B cell (primary cell): ENCODE measurements around the gene CCDC178. TPM values are rescaled to one million over a fixed set of nuclear protein-coding genes. Genes with fewer than 3 reads are reported as not detected.

Experiments
- ATAC-seq: fragments of 200-7000 bp; cut with Tn5 transposase; one replicate; pipeline ENCODE4 v1.10.0; 2021; ENCODE audit warnings: low read depth, mild to moderate bottlenecking, moderate number of reproducible peaks, moderate library complexity
- CTCF ChIA-PET: fragments of 350-600 bp; sonication (Branson Sonifier 250); formaldehyde crosslinking; loops from one replicate; lab custom pipeline; 2021; ENCODE audit warnings: antibody characterized with exemption, inconsistent platforms; lab: Charles Lee
- POLR2A ChIA-PET: fragments of 350-600 bp; sonication (Branson Sonifier 250); formaldehyde crosslinking; loops from one replicate; lab custom pipeline; 2021; ENCODE audit warnings: antibody characterized with exemption; lab: Charles Lee
- DNase-seq: peaks from one replicate; pipeline ENCODE4 v3.0.0; 2013
- H2AFZ ChIP-seq: 2 replicates; pipeline ENCODE4 v1.6.1; 2012; ENCODE audit warnings: mild to moderate bottlenecking, low read depth, low read length; ENCODE audit not compliant: insufficient read depth, poor library complexity, severe bottlenecking
- H3K27ac ChIP-seq, 2 donors: 1 replicate in 1 of 2; 2 replicates in 1 of 2; pipeline ENCODE4 v1.5.1; 2012 to 2013; ENCODE audit warnings: low read length in 2 of 2, mild to moderate bottlenecking in 2 of 2, moderate library complexity in 1 of 2
- H3K27me3 ChIP-seq, 4 experiments: fragments of 200-600 bp in 1 of 4; sonication (generic) in 1 of 4; replicated peaks in 1 of 4; 1 replicate in 2 of 4; 2 replicates in 2 of 4; pipeline versions ENCODE4 v1.6.1 to v1.7.0; 2013 to 2016; ENCODE audit warnings: low read length in 3 of 4, mild to moderate bottlenecking in 2 of 4, mixed read lengths in 1 of 4, moderate library complexity in 1 of 4; ENCODE audit not compliant: insufficient read depth in 4 of 4, control insufficient read depth in 3 of 4; ENCODE audit errors: control extremely low read depth in 1 of 4
- H3K36me3 ChIP-seq, 2 experiments: replicated peaks in 1 of 2; 1 replicate in 1 of 2; 2 replicates in 1 of 2; pipeline versions ENCODE4 v1.6.1 to v1.7.1; 2013; ENCODE audit warnings: low read length in 1 of 2; ENCODE audit not compliant: insufficient read depth in 2 of 2, control insufficient read depth in 1 of 2; ENCODE audit errors: control extremely low read depth in 1 of 2, extremely low read depth in 1 of 2
- H3K4me1 ChIP-seq, 2 donors: fragments of 200-600 bp in 1 of 2; sonication (generic) in 1 of 2; 1 replicate in 1 of 2; 2 replicates in 1 of 2; pipeline versions ENCODE4 v1.5.1 to v1.6.1; 2013 to 2017; ENCODE audit warnings: low read length in 2 of 2; ENCODE audit not compliant: control insufficient read depth in 2 of 2, insufficient read depth in 2 of 2
- H3K4me2 ChIP-seq: replicated peaks from 2 replicates; pipeline ENCODE3; 2012; ENCODE audit warnings: mild to moderate bottlenecking, low read depth, low read length; ENCODE audit not compliant: poor library complexity, severe bottlenecking
- H3K4me3 ChIP-seq, 5 experiments: fragments of 200-600 bp in 1 of 5; sonication (generic) in 1 of 5; 1 replicate in 3 of 5; 2 replicates in 2 of 5; pipeline versions ENCODE4 v1.5.1 to v1.7.0; 2011 to 2016; ENCODE audit warnings: low read length in 4 of 5, mild to moderate bottlenecking in 4 of 5, low read depth in 2 of 5, control low read depth in 1 of 5, moderate library complexity in 1 of 5; ENCODE audit not compliant: insufficient read depth in 1 of 5; ENCODE audit errors: control extremely low read depth in 1 of 5, extremely low read depth in 1 of 5
- H3K79me2 ChIP-seq: fragments of 200-600 bp; sonication (generic); one replicate; pipeline ENCODE4 v1.6.0; 2016; ENCODE audit warnings: low read length; ENCODE audit not compliant: control insufficient read depth, insufficient read depth
- H3K9ac ChIP-seq: fragments of 200-600 bp; sonication (generic); 2 replicates; pipeline ENCODE4 v1.6.1; 2017; ENCODE audit warnings: mild to moderate bottlenecking, low read length, moderate library complexity
- H3K9me3 ChIP-seq, 3 donors: one replicate each; pipeline versions ENCODE4 v1.6.1 to v1.7.1; 2013; ENCODE audit warnings: low read length in 2 of 3; ENCODE audit not compliant: control insufficient read depth in 2 of 3, insufficient read depth in 1 of 3; ENCODE audit errors: control extremely low read depth in 1 of 3
- H4K20me1 ChIP-seq: 2 replicates; pipeline ENCODE4 v1.6.0; 2012; ENCODE audit warnings: mild to moderate bottlenecking, low read length; ENCODE audit not compliant: insufficient read depth, control insufficient read depth, poor library complexity, severe bottlenecking
- H3K27ac Mint-ChIP-seq: one replicate; pipeline ENCODE4 v1.8.0; 2021; ENCODE audit warnings: mixed read lengths
- H3K27me3 Mint-ChIP-seq: one replicate; pipeline ENCODE4 v1.8.0; 2021; ENCODE audit warnings: mixed read lengths
- H3K4me1 Mint-ChIP-seq: one replicate; pipeline ENCODE4 v1.8.0; 2021; ENCODE audit warnings: mixed read lengths
- H3K4me3 Mint-ChIP-seq: one replicate; pipeline ENCODE4 v1.8.0; 2021; ENCODE audit warnings: mixed read lengths
- H3K9me3 Mint-ChIP-seq: one replicate; pipeline ENCODE4 v1.8.0; 2022; ENCODE audit warnings: mixed read lengths; ENCODE audit not compliant: insufficient read depth
- EZH2 ChIP-seq: IDR thresholded peaks from 2 replicates; pipeline ENCODE4 v1.6.1; 2012; ENCODE audit warnings: borderline replicate concordance, low read depth, mild to moderate bottlenecking, moderate library complexity, low read length; ENCODE audit not compliant: insufficient read depth, poor library complexity, severe bottlenecking
- WGBS: methylation state at CpG from one replicate; pipeline ENCODE4 v1.1.5; 2013; ENCODE audit warnings: missing lambda C conversion rate; ENCODE audit not compliant: insufficient coverage; 5-methylcytosine and 5-hydroxymethylcytosine counted together
- intact Hi-C: fragments of 100-400 bp; cut with micrococcal nuclease; formaldehyde crosslinking; loops from one replicate; pipeline ENCODE4 v1.10.0; 2022
- polyA plus RNA-seq: library from polyadenylated mRNA; depleted of rRNA; stranded (reverse); fragments of >200 nt; gene quantifications from 2 replicates; pipeline ENCODE4 v1.2.3, GENCODE V29; 2012
- total RNA-seq, 2 donors: library from RNA; stranded (reverse); fragments of 120-200 nt in 1 of 2; gene quantifications; 1 replicate in 1 of 2; 2 replicates in 1 of 2; pipeline versions ENCODE4 v1.2.3 to v1.2.4, GENCODE V29; 2013 to 2022
- TF ChIP-seq, protein P1 (sequence below): fragments of 200-600 bp; IDR thresholded peaks from one replicate; pipeline ENCODE4 v1.8.0; 2022; ENCODE audit warnings: antibody characterized with exemption, mild to moderate bottlenecking

The CCDC178 gene
- total and polyA plus RNA-seq, 2 donors (not counting 1 experiment from before 2014, with no cell fraction given) = not detected

DNA sequence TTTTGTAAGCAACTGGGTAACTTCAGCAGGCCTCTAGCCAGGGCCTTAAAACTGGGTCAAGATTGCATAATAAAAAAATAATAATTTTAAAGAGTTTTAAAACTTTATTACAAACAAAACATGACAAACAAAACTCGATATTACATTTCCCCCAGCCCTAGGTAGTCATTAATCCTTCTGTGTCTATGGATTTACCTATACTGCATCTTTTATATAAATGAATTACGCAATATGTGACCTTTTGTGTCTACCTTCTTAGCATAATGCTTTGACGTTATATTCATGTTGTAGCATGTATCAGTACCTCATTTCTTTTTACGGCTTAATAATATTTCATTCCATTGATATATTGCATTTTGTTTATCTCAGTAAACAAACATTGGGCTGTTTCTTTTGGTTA lies 113.5 kb downstream of the CCDC178 start:
- H3K79me2 ChIP-seq = no peaks in the 10 kb centered on the region
- POLR2A ChIA-PET = no interaction called here
- Mint-ChIP-seq H3K4me1 (no peaks in the 10 kb centered on the region), H3K27ac (no peak overlapping the region), H3K27me3 (no peaks in the 10 kb centered on the region), H3K9me3 (no peaks in the 10 kb centered on the region), H3K4me3 (no peak overlapping the region)
- H3K9ac ChIP-seq = no peak overlapping the region
- ATAC-seq (no peak), DNase-seq (no peak)
- H3K4me3 ChIP-seq = no peak overlapping the region
- no peak for TF ChIP-seq EZH2
- TF ChIP-seq, protein P1, sequence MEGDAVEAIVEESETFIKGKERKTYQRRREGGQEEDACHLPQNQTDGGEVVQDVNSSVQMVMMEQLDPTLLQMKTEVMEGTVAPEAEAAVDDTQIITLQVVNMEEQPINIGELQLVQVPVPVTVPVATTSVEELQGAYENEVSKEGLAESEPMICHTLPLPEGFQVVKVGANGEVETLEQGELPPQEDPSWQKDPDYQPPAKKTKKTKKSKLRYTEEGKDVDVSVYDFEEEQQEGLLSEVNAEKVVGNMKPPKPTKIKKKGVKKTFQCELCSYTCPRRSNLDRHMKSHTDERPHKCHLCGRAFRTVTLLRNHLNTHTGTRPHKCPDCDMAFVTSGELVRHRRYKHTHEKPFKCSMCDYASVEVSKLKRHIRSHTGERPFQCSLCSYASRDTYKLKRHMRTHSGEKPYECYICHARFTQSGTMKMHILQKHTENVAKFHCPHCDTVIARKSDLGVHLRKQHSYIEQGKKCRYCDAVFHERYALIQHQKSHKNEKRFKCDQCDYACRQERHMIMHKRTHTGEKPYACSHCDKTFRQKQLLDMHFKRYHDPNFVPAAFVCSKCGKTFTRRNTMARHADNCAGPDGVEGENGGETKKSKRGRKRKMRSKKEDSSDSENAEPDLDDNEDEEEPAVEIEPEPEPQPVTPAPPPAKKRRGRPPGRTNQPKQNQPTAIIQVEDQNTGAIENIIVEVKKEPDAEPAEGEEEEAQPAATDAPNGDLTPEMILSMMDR = no peak
- H3K27ac ChIP-seq = no peak overlapping the region
- no peak overlapping the region for H2AFZ ChIP-seq
- WGBS = no CpG with 5 or more reads among the region's 4 CpGs
- H3K9me3 ChIP-seq = peaks cover 0 to 1% (median 0%) of the 10 kb centered on the region in 3 donors
- intact Hi-C loops = no loop called here
- CTCF ChIA-PET = no interaction called here
- H3K4me2 ChIP-seq = no peak overlapping the region
- H3K4me1 ChIP-seq = no peaks in the 10 kb centered on the region
- no peaks in the 10 kb centered on the region for H3K36me3 ChIP-seq
- no peaks in the 10 kb centered on the region for H3K27me3 ChIP-seq
- H4K20me1 ChIP-seq = no peaks in the 10 kb centered on the region

DNA sequence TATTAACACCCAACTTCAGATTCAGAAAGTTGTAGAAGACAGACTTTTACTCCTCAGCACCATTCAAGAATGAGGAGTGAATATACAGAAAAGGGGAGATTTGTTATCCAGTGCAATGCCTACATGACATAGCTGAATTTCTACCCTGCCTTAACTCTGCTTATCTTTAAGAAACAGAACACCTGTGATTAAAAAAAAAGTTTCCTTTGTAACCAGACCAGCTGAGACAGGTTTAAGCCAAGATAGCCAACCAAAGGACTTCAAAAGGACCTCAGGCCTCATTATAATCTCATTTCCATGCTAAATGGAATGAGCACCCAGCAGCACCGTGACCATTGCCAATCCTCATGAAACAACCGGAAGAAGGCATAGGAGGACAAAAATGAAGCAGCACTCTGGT lies 122.9 kb downstream of the CCDC178 start:
- Histone ChIP-seq H3K4me1 (no peaks in the 10 kb centered on the region), H3K27ac (no peak overlapping the region), H3K9me3 (peaks cover 0 to 8% (median 0%) of the 10 kb centered on the region in 3 donors), H3K9ac (no peak overlapping the region), H2AFZ (no peak overlapping the region), H3K4me3 (no peak overlapping the region), H3K27me3 (no peaks in the 10 kb centered on the region), H3K36me3 (no peaks in the 10 kb centered on the region), H3K79me2 (no peaks in the 10 kb centered on the region), H4K20me1 (no peaks in the 10 kb centered on the region), H3K4me2 (no peak overlapping the region)
- Mint-ChIP-seq H3K9me3 (no peaks in the 10 kb centered on the region), H3K27ac (no peak overlapping the region), H3K4me3 (no peak overlapping the region), H3K4me1 (no peaks in the 10 kb centered on the region), H3K27me3 (no peaks in the 10 kb centered on the region)
- TF ChIP-seq EZH2 = no peak
- TF ChIP-seq, protein P1 = no peak
- DNase-seq = no peak
- 89% methylated on average over 2 of the region's 2 CpGs for WGBS
- ChIA-PET POLR2A (no interaction called here), CTCF (no interaction called here)
- intact Hi-C loops = no loop called here
- ATAC-seq = no peak
